Liver (tissue), 9 donors: ENCODE data around the gene CUL4A. TPM values are rescaled to one million over a fixed set of nuclear protein-coding genes. Genes with fewer than 3 reads are reported as not detected.

Source experiments
- DNase-seq: peaks from one replicate; pipeline ENCODE4 v3.0.0-alpha.2; 2017; ENCODE audit warnings: low spot score
- H3K27ac ChIP-seq, 2 donors: one replicate each; pipeline ENCODE4 v1.7.0; 2013; ENCODE audit warnings: inconsistent platforms in 2 of 2, low read length in 2 of 2, control low read depth in 1 of 2, low read depth in 1 of 2, mild to moderate bottlenecking in 1 of 2
- H3K27me3 ChIP-seq, 4 donors: one replicate each; pipeline versions ENCODE4 v1.6.1 to v1.7.0; 2013; ENCODE audit warnings: low read length in 3 of 4, inconsistent platforms in 1 of 4, mild to moderate bottlenecking in 1 of 4, moderate library complexity in 1 of 4; ENCODE audit not compliant: control insufficient read depth in 4 of 4, insufficient read depth in 4 of 4
- H3K36me3 ChIP-seq, 4 donors: one replicate each; pipeline versions ENCODE4 v1.6.1 to v1.7.0; 2013; ENCODE audit warnings: low read length in 3 of 4, mild to moderate bottlenecking in 3 of 4, low read depth in 1 of 4, moderate library complexity in 1 of 4; ENCODE audit not compliant: control insufficient read depth in 4 of 4, insufficient read depth in 3 of 4
- H3K4me1 ChIP-seq, 4 donors: one replicate each; pipeline versions ENCODE4 v1.6.1 to v1.7.0; 2013; ENCODE audit warnings: low read length in 3 of 4, mild to moderate bottlenecking in 3 of 4, moderate library complexity in 1 of 4; ENCODE audit not compliant: control insufficient read depth in 4 of 4, insufficient read depth in 4 of 4
- H3K4me3 ChIP-seq, 3 donors: one replicate each; pipeline versions ENCODE4 v1.6.1 to v1.7.0; 2013; ENCODE audit warnings: low read length in 3 of 3, control low read depth in 1 of 3, low read depth in 1 of 3, mild to moderate bottlenecking in 1 of 3
- H3K9ac ChIP-seq, 2 donors: one replicate each; pipeline ENCODE4 v1.7.0; 2013; ENCODE audit warnings: low read length in 2 of 2, mild to moderate bottlenecking in 2 of 2, moderate library complexity in 2 of 2, control low read depth in 1 of 2, low read depth in 1 of 2
- H3K9me3 ChIP-seq, 4 donors: one replicate each; pipeline versions ENCODE4 v1.6.1 to v1.7.0; 2013; ENCODE audit warnings: low read length in 3 of 4; ENCODE audit not compliant: control insufficient read depth in 4 of 4
- ATF3 ChIP-seq: IDR thresholded peaks from 2 replicates; pipeline ENCODE4 v1.6.1; 2016; ENCODE audit warnings: antibody characterized with exemption
- CTCF ChIP-seq: fragments of 150-350 bp; IDR thresholded peaks from 2 replicates; pipeline ENCODE4 v1.5.1; 2017; ENCODE audit warnings: improper control_type of control experiment, low read depth, low read length; ENCODE audit not compliant: missing input control
- EGR1 ChIP-seq, 2 donors: IDR thresholded peaks; 2 replicates each; pipeline ENCODE4 v1.6.1; 2016 to 2018; ENCODE audit warnings: antibody characterized with exemption in 2 of 2, low read depth in 2 of 2
- FOXA1 ChIP-seq: IDR thresholded peaks from 2 replicates; pipeline ENCODE4 v1.6.1; 2016; ENCODE audit warnings: antibody characterized with exemption
- FOXA2 ChIP-seq: IDR thresholded peaks from 2 replicates; pipeline ENCODE4 v1.6.1; 2016; ENCODE audit warnings: antibody characterized with exemption
- GABPA ChIP-seq, 2 donors: IDR thresholded peaks in 1 of 2; conservative IDR thresholded peaks in 1 of 2; 2 replicates each; pipeline ENCODE4 v1.6.1; 2016; ENCODE audit warnings: antibody characterized with exemption in 2 of 2, mild to moderate bottlenecking in 1 of 2, moderate library complexity in 1 of 2
- HNF4A ChIP-seq, 2 donors: conservative IDR thresholded peaks; 2 replicates each; pipeline ENCODE4 v1.6.1; 2016; ENCODE audit warnings: antibody characterized with exemption in 2 of 2, mild to moderate bottlenecking in 2 of 2
- HNF4G ChIP-seq: IDR thresholded peaks from 2 replicates; pipeline ENCODE4 v1.6.1; 2016; ENCODE audit warnings: antibody characterized with exemption
- JUND ChIP-seq, 2 donors: IDR thresholded peaks; 2 replicates each; pipeline ENCODE4 v1.6.1; 2016; ENCODE audit warnings: antibody characterized with exemption in 2 of 2
- MAX ChIP-seq: IDR thresholded peaks from 2 replicates; pipeline ENCODE4 v1.6.1; 2016; ENCODE audit warnings: antibody characterized with exemption
- NR2F2 ChIP-seq: IDR thresholded peaks from 2 replicates; pipeline ENCODE4 v1.6.1; 2016; ENCODE audit warnings: antibody characterized with exemption
- RAD21 ChIP-seq, 2 donors: IDR thresholded peaks; 2 replicates each; pipeline ENCODE4 v1.6.1; 2016; ENCODE audit warnings: antibody characterized with exemption in 2 of 2, mild to moderate bottlenecking in 2 of 2
- REST ChIP-seq: IDR thresholded peaks from 2 replicates; pipeline ENCODE4 v1.6.1; 2016; ENCODE audit warnings: antibody characterized with exemption, mild to moderate bottlenecking
- RXRA ChIP-seq, 2 donors: IDR thresholded peaks; 2 replicates each; pipeline ENCODE4 v1.6.1; 2017 to 2018; ENCODE audit warnings: antibody characterized with exemption in 2 of 2, mild to moderate bottlenecking in 1 of 2
- SP1 ChIP-seq: IDR thresholded peaks from 2 replicates; pipeline ENCODE4 v1.6.1; 2018; ENCODE audit warnings: antibody characterized with exemption, mild to moderate bottlenecking
- TAF1 ChIP-seq: conservative IDR thresholded peaks from 2 replicates; pipeline ENCODE4 v1.6.1; 2016; ENCODE audit warnings: antibody characterized with exemption, mild to moderate bottlenecking
- YY1 ChIP-seq: IDR thresholded peaks from 2 replicates; pipeline ENCODE4 v1.6.1; 2016; ENCODE audit warnings: antibody characterized with exemption, mild to moderate bottlenecking
- ZBTB33 ChIP-seq: IDR thresholded peaks from 2 replicates; pipeline ENCODE4 v1.6.1; 2016; ENCODE audit warnings: antibody characterized with exemption
- WGBS: extraction: QIAGEN DNeasy Blood & Tissue Kit; methylation state at CpG from one replicate; pipeline ENCODE4 v1.1.7; 2013; 5-methylcytosine and 5-hydroxymethylcytosine counted together
- polyA plus RNA-seq, 2 donors: library from polyadenylated mRNA; stranded (reverse) in 1 of 2; unstranded in 1 of 2; fragments of 200-250 nt in 1 of 2; fragments of >200 nt in 1 of 2; fragmentation: Nextera tagmentation in 1 of 2; extraction: Ambion mirVana in 1 of 2; gene quantifications; one replicate each; pipeline versions ENCODE4 v1.2.1 to v1.2.3, GENCODE V29; 2013 to 2015
- total RNA-seq, 2 donors: library from RNA; depleted of rRNA; stranded (reverse); fragments of >200 nt; gene quantifications; one replicate each; pipeline ENCODE4 v1.2.3, GENCODE V29; 2014
- donor health status: healthy.
- donor health status: healthy.
- donor health status: healthy.
- donor health status: healthy.
- donor health status: healthy.

The CUL4A gene
- total and polyA plus RNA-seq, 4 donors = 19.9 to 89.4 (median 45.9) TPM

- no peak overlapping the region for H3K27ac ChIP-seq
- DNase-seq = no peak
- WGBS = 92% methylated on average over 6 of the region's 6 CpGs
- no peak for TF ChIP-seq GABPA (IDR thresholded peaks at IDR 0.05 in 1 of 2, conservative IDR thresholded peaks at IDR 0.05 in 1 of 2)
- TF ChIP-seq SP1 = no peak
- no peak for TF ChIP-seq HNF4A (conservative IDR thresholded peaks at IDR 0.05)
- TF ChIP-seq EGR1 (IDR thresholded peaks at IDR 0.05; ENCODE audit: low read depth in 2 of 2) = no peak
- no peak for TF ChIP-seq MAX
- no peak for TF ChIP-seq ATF3
- no peak for TF ChIP-seq CTCF
- no peak for TF ChIP-seq FOXA1
- no peak for TF ChIP-seq YY1
- TF ChIP-seq TAF1 = no peak
- TF ChIP-seq HNF4G = no peak
- no peak for TF ChIP-seq RAD21 (IDR thresholded peaks at IDR 0.05)
- no peak for TF ChIP-seq RXRA (IDR thresholded peaks at IDR 0.05)
- no peak for TF ChIP-seq NR2F2
- TF ChIP-seq REST = no peak
- no peak for TF ChIP-seq FOXA2
- TF ChIP-seq ZBTB33 = no peak
- no peak for TF ChIP-seq JUND (IDR thresholded peaks at IDR 0.05)
- H3K4me3 ChIP-seq = no peak overlapping the region
- no peak overlapping the region for H3K9ac ChIP-seq
- H3K27me3 ChIP-seq = no peaks in the 10 kb centered on the region
- H3K36me3 ChIP-seq = peaks cover 9 to 79% (median 56%) of the 10 kb centered on the region in 4 donors
- no peaks in the 10 kb centered on the region for H3K9me3 ChIP-seq
- H3K4me1 ChIP-seq = no peaks in the 10 kb centered on the region
Measured at GRCh38 chr13:113243847-113244246, 34.4 kb downstream of the CUL4A start.
